Adrenal gland (tissue), 5 donors: ENCODE results near the gene MSANTD4.

Experiments
- POLR2A ChIP-seq, 2 donors: fragments of 450-650 bp; IDR thresholded peaks; one replicate each; pipeline ENCODE4 v1.6.1; 2017; ENCODE audit warnings: antibody characterized with exemption in 2 of 2, mild to moderate bottlenecking in 2 of 2, moderate library complexity in 1 of 2
- TF ChIP-seq, protein P1 (sequence below), 6 experiments: fragments of 450-650 bp in 4 of 6; fragments of 200-600 bp in 2 of 6; sonication (generic) in 1 of 6; IDR thresholded peaks; 1 replicate in 5 of 6; 2 replicates in 1 of 6; pipeline versions ENCODE4 v1.5.1 to v1.8.0; 2016 to 2021; ENCODE audit warnings: antibody characterized with exemption in 6 of 6, mild to moderate bottlenecking in 2 of 6, moderate library complexity in 1 of 6
- donor health status: DM: no; HTN: no; CAD: no.

DNA sequence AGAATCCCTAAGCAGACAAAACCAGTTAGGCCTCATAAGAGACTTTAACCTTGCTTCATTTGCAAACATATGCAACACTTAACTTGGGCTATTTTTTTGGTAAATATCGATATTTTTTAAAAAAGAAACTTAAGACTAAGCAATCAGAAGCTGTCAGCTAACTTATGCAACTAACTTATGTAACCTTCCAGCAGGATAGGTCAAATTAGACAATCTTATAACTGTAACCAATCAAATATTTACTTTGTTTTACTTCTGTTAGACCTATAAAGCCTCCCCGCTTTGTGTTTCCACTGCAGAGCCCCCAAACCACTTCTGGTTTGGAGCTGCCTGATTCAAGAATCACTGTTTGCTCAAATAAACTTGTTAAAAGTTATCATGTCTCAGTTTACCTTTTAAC, 8.0 kb downstream of the MSANTD4 start:
- TF ChIP-seq, protein P1, sequence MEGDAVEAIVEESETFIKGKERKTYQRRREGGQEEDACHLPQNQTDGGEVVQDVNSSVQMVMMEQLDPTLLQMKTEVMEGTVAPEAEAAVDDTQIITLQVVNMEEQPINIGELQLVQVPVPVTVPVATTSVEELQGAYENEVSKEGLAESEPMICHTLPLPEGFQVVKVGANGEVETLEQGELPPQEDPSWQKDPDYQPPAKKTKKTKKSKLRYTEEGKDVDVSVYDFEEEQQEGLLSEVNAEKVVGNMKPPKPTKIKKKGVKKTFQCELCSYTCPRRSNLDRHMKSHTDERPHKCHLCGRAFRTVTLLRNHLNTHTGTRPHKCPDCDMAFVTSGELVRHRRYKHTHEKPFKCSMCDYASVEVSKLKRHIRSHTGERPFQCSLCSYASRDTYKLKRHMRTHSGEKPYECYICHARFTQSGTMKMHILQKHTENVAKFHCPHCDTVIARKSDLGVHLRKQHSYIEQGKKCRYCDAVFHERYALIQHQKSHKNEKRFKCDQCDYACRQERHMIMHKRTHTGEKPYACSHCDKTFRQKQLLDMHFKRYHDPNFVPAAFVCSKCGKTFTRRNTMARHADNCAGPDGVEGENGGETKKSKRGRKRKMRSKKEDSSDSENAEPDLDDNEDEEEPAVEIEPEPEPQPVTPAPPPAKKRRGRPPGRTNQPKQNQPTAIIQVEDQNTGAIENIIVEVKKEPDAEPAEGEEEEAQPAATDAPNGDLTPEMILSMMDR (IDR thresholded peaks at IDR 0.05), result no peak
- TF ChIP-seq POLR2A (IDR thresholded peaks at IDR 0.05), result no peak
